CD4-positive, CD25-positive, alpha-beta regulatory T cell (primary cell): ENCODE data around the gene RGL1. TPM values are rescaled to one million over a fixed set of nuclear protein-coding genes. Genes with fewer than 3 reads are reported as not detected.

ENCODE experiments used
- ATAC-seq, 2 donors: fragments of 150-1000 bp; cut with Tn5 transposase; one replicate each; pipeline ENCODE4 v1.10.0; 2021; ENCODE audit warnings: low read depth in 2 of 2, moderate number of reproducible peaks in 2 of 2, moderate library complexity in 1 of 2
- DNase-seq, 3 donors: peaks; one replicate each; pipeline versions ENCODE4 v3.0.0 to v3.0.0-alpha.2; 2012 to 2022; ENCODE audit warnings: mixed read lengths in 1 of 3
- H3K27ac ChIP-seq: one replicate; pipeline ENCODE4 v1.7.0; 2013; ENCODE audit warnings: mild to moderate bottlenecking, low read length; ENCODE audit not compliant: insufficient read depth, poor library complexity, severe bottlenecking
- H3K27me3 ChIP-seq: one replicate; pipeline ENCODE4 v1.7.0; 2013; ENCODE audit warnings: low read length; ENCODE audit not compliant: control insufficient read depth, insufficient read depth
- H3K36me3 ChIP-seq: one replicate; pipeline ENCODE4 v1.7.0; 2013; ENCODE audit warnings: mild to moderate bottlenecking, low read length, moderate library complexity; ENCODE audit not compliant: control insufficient read depth, insufficient read depth
- H3K4me1 ChIP-seq: 2 replicates; pipeline ENCODE4 v1.7.0; 2013; ENCODE audit warnings: mild to moderate bottlenecking, low read length; ENCODE audit not compliant: insufficient read depth, control insufficient read depth, poor library complexity, severe bottlenecking
- H3K4me3 ChIP-seq: one replicate; pipeline ENCODE4 v1.7.0; 2013; ENCODE audit warnings: low read depth, mild to moderate bottlenecking, low read length, moderate library complexity
- H3K9me3 ChIP-seq, 2 experiments: 1 replicate in 1 of 2; 2 replicates in 1 of 2; pipeline ENCODE4 v1.7.0; 2013; ENCODE audit warnings: low read length in 2 of 2, mild to moderate bottlenecking in 1 of 2, moderate library complexity in 1 of 2; ENCODE audit not compliant: control insufficient read depth in 2 of 2
- H3K27ac Mint-ChIP-seq, 3 donors: one replicate each; pipeline ENCODE4 v1.8.0; 2020 to 2022; ENCODE audit warnings: mild to moderate bottlenecking in 3 of 3, mixed read lengths in 3 of 3, moderate library complexity in 2 of 3
- H3K27me3 Mint-ChIP-seq: one replicate; pipeline ENCODE4 v1.8.0; 2022; ENCODE audit warnings: mild to moderate bottlenecking, mixed read lengths
- H3K36me3 Mint-ChIP-seq: one replicate; pipeline ENCODE4 v1.8.0; 2020; ENCODE audit warnings: mixed read lengths
- H3K4me1 Mint-ChIP-seq, 4 donors: one replicate each; pipeline ENCODE4 v1.8.0; 2020 to 2022; ENCODE audit warnings: mixed read lengths in 4 of 4, mild to moderate bottlenecking in 1 of 4
- H3K4me3 Mint-ChIP-seq, 4 donors: one replicate each; pipeline ENCODE4 v1.8.0; 2020 to 2022; ENCODE audit warnings: mild to moderate bottlenecking in 4 of 4, mixed read lengths in 4 of 4, moderate library complexity in 3 of 4
- H3K9me3 Mint-ChIP-seq, 7 donors: one replicate each; pipeline ENCODE4 v1.8.0; 2020 to 2022; ENCODE audit warnings: mixed read lengths in 7 of 7, mild to moderate bottlenecking in 3 of 7, moderate library complexity in 2 of 7
- polyA plus RNA-seq, 4 donors: library from polyadenylated mRNA; unstranded; fragments of 300-500 nt; fragmentation: Illumina TruSeq; gene quantifications; one replicate each; pipeline ENCODE4 v1.2.3, GENCODE V29; 2021
- total RNA-seq: library from RNA; stranded (reverse); gene quantifications from one replicate; pipeline ENCODE4 v1.2.3, GENCODE V29; 2022

Gene RGL1
- total and polyA plus RNA-seq, 5 donors from 2014 or later: 1.4 to 2.8 (median 1.9) TPM

GRCh38 chr1:183905508-183906113 lies 100.7 kb downstream of the RGL1 start:
- Mint-ChIP-seq H3K4me1 (peaks cover 0 to 2% (median under 1%) of the 10 kb centered on the region in 4 donors), H3K9me3 (peaks cover 0 to 1% (median 0%) of the 10 kb centered on the region in 7 donors), H3K27me3 (no peaks in the 10 kb centered on the region), H3K36me3 (peaks cover 27% of the 10 kb centered on the region), H3K27ac (peak overlapping the region in 1 of 3 donors; percentile 83), H3K4me3 (no peak overlapping the region)
- H3K36me3 ChIP-seq: peaks cover 9% of the 10 kb centered on the region
- ATAC-seq: no peak
- H3K4me1 ChIP-seq: no peaks in the 10 kb centered on the region
- H3K27me3 ChIP-seq: no peaks in the 10 kb centered on the region
- no peak for DNase-seq
- no peaks in the 10 kb centered on the region for H3K9me3 ChIP-seq
- H3K4me3 ChIP-seq: no peak overlapping the region
- H3K27ac ChIP-seq: no peak overlapping the region

DNA sequence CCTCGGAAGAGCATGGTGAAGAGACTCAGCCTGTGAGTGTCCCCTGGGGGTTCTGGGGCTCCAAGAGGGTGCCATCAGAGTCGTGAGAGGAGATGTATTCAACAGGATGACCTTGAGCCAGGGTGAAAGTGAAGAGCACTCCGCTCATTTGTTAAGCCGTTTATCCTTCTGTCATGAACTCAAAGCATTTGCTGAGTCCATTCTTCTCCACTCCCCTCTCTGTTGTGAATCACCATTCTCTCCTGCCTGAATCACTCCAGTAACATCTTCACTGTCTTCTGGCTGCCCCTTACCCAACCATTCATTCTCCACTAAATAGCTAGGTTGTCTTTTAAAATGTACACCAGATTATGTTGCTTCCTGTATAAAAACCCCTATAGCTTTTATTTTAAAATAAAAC lies 102.2 kb downstream of the RGL1 start:
- H3K27me3 Mint-ChIP-seq: no peaks in the 10 kb centered on the region
- Histone ChIP-seq H3K4me1 (no peaks in the 10 kb centered on the region), H3K27me3 (no peaks in the 10 kb centered on the region), H3K4me3 (no peak overlapping the region), H3K36me3 (peaks cover 9% of the 10 kb centered on the region), H3K9me3 (no peaks in the 10 kb centered on the region), H3K27ac (no peak overlapping the region)
- ATAC-seq (no peak), DNase-seq (no peak)
- H3K4me3 Mint-ChIP-seq: no peak overlapping the region
- H3K9me3 Mint-ChIP-seq: peaks cover 0 to 1% (median 0%) of the 10 kb centered on the region in 7 donors
- H3K36me3 Mint-ChIP-seq: peaks cover 20% of the 10 kb centered on the region
- H3K27ac Mint-ChIP-seq: no peak overlapping the region
- peaks cover 0 to 5% (median 0%) of the 10 kb centered on the region in 4 donors for H3K4me1 Mint-ChIP-seq

- Histone ChIP-seq H3K9me3 (no peaks in the 10 kb centered on the region), H3K27me3 (no peaks in the 10 kb centered on the region), H3K36me3 (peaks cover 9% of the 10 kb centered on the region), H3K4me3 (no peak overlapping the region), H3K27ac (no peak overlapping the region), H3K4me1 (no peaks in the 10 kb centered on the region)
- H3K4me3 Mint-ChIP-seq: no peak overlapping the region
- no peaks in the 10 kb centered on the region for H3K27me3 Mint-ChIP-seq
- H3K4me1 Mint-ChIP-seq: peaks cover 0 to 5% (median 0%) of the 10 kb centered on the region in 4 donors
- H3K9me3 Mint-ChIP-seq: peaks cover 0 to 1% (median 0%) of the 10 kb centered on the region in 7 donors
- no peak for DNase-seq
- H3K27ac Mint-ChIP-seq: no peak overlapping the region
- ATAC-seq: no peak
- peaks cover 27% of the 10 kb centered on the region for H3K36me3 Mint-ChIP-seq
Measured at GRCh38 chr1:183908079-183908478, 103.2 kb downstream of the RGL1 start.

DNA sequence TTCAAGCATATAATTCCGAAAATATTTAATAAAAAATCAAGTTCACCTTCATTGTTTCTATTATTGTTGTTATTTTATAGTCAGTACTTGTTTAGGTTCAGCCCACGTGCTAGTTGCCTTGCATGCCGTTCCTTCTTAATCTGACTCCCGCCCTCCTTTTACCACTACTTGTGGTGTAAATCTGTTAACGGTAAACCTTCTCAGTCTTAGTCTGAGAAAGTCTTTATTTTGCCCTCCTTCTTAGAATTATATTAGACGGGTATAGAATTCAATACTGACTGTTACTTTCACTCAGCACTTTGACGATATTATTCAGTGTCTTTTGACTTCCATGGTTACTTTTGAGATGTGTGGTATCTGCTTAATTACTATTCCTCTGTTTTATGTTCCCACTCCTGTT lies 104.8 kb downstream of the RGL1 start:
- Histone ChIP-seq H3K27me3 (no peaks in the 10 kb centered on the region), H3K9me3 (no peaks in the 10 kb centered on the region), H3K4me3 (no peak overlapping the region), H3K36me3 (peaks cover 8% of the 10 kb centered on the region), H3K4me1 (no peaks in the 10 kb centered on the region), H3K27ac (no peak overlapping the region)
- peaks cover 32% of the 10 kb centered on the region for H3K36me3 Mint-ChIP-seq
- H3K27me3 Mint-ChIP-seq: no peaks in the 10 kb centered on the region
- DNase-seq: no peak
- no peak for ATAC-seq
- H3K9me3 Mint-ChIP-seq: peaks cover 0 to 1% (median 0%) of the 10 kb centered on the region in 7 donors
- H3K4me3 Mint-ChIP-seq: no peak overlapping the region
- H3K27ac Mint-ChIP-seq: no peak overlapping the region
- H3K4me1 Mint-ChIP-seq: peaks cover 0 to 5% (median 0%) of the 10 kb centered on the region in 4 donors

GRCh38 chr1:183910845-183911244 lies 105.9 kb downstream of the RGL1 start:
- Mint-ChIP-seq H3K27me3 (no peaks in the 10 kb centered on the region), H3K36me3 (peaks cover 27% of the 10 kb centered on the region), H3K27ac (no peak overlapping the region), H3K4me3 (no peak overlapping the region), H3K9me3 (peaks cover 0 to 1% (median 0%) of the 10 kb centered on the region in 7 donors), H3K4me1 (peaks cover 3 to 7% (median 4%) of the 10 kb centered on the region in 4 donors)
- no peak for ATAC-seq
- Histone ChIP-seq H3K9me3 (no peaks in the 10 kb centered on the region), H3K4me1 (peaks cover 3% of the 10 kb centered on the region), H3K4me3 (no peak overlapping the region), H3K27ac (no peak overlapping the region), H3K27me3 (no peaks in the 10 kb centered on the region), H3K36me3 (peaks cover 4% of the 10 kb centered on the region)
- DNase-seq: no peak

- Mint-ChIP-seq H3K27ac (no peak overlapping the region), H3K9me3 (peaks cover 0 to 1% (median 0%) of the 10 kb centered on the region in 7 donors), H3K36me3 (peaks cover 26% of the 10 kb centered on the region), H3K27me3 (no peaks in the 10 kb centered on the region), H3K4me1 (peaks cover 7 to 10% (median 8%) of the 10 kb centered on the region in 4 donors), H3K4me3 (no peak overlapping the region)
- H3K27me3 ChIP-seq: no peaks in the 10 kb centered on the region
- DNase-seq: peak in 1 of 3 donors; percentile 41
- no peak overlapping the region for H3K27ac ChIP-seq
- ATAC-seq: no peak
- no peaks in the 10 kb centered on the region for H3K9me3 ChIP-seq
- no peak overlapping the region for H3K4me3 ChIP-seq
- peaks cover 3% of the 10 kb centered on the region for H3K36me3 ChIP-seq
- H3K4me1 ChIP-seq: peaks cover 6% of the 10 kb centered on the region
Measured at GRCh38 chr1:183911285-183911684, 106.4 kb downstream of the RGL1 start.

DNA sequence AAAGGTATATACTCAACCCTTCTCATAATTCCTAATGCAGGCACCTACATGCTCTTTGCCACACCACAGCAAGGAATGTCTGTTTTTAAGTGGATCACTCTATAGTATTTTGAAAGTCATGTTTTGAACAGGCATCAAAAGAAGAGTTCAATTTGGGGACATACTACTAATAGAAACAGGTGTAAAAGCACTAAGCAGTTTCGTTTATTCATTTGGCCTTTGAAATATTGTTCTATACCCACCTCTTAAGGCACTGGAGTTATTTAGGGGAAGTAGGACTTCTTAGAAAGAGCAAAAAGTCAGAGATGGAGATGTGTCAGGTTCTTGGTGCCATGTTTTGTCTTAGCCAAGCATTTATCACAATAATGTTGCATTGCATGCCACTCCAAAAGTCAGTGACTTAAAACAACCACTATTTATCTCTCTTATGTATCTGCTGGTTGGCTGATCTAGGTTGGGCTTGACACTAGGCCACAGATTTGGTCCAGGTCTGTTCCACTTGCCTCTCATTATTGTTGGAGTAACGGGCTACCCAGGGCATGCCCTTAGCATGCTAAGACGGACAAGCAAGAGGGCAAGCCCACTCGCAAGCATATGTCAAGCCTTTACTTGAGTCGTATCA lies 107.5 kb downstream of the RGL1 start:
- Histone ChIP-seq H3K4me1 (peaks cover 8% of the 10 kb centered on the region), H3K27ac (no peak overlapping the region), H3K9me3 (no peaks in the 10 kb centered on the region), H3K4me3 (no peak overlapping the region), H3K36me3 (no peaks in the 10 kb centered on the region), H3K27me3 (no peaks in the 10 kb centered on the region)
- H3K4me1 Mint-ChIP-seq: peaks cover 10 to 12% (median 11%) of the 10 kb centered on the region in 4 donors
- no peak overlapping the region for H3K27ac Mint-ChIP-seq
- H3K9me3 Mint-ChIP-seq: peaks cover 0 to 1% (median 0%) of the 10 kb centered on the region in 7 donors
- ATAC-seq (no peak), DNase-seq (peak in 1 of 3 donors; percentile 31)
- peaks cover 23% of the 10 kb centered on the region for H3K36me3 Mint-ChIP-seq
- no peaks in the 10 kb centered on the region for H3K27me3 Mint-ChIP-seq
- H3K4me3 Mint-ChIP-seq: no peak overlapping the region
